B cell (primary cell): ENCODE results near the gene ZFP14. TPM values are rescaled to one million over a fixed set of nuclear protein-coding genes. Genes with fewer than 3 reads are reported as not detected.
A peak's percentile ranks its signal among the peaks of the same experiment; 100 is the strongest.

Experiments
- ATAC-seq: fragments of 200-7000 bp; cut with Tn5 transposase; one replicate; pipeline ENCODE4 v1.10.0; 2021; ENCODE audit warnings: low read depth, mild to moderate bottlenecking, moderate number of reproducible peaks, moderate library complexity
- CTCF ChIA-PET: fragments of 350-600 bp; sonication (Branson Sonifier 250); formaldehyde crosslinking; loops from one replicate; lab custom pipeline; 2021; ENCODE audit warnings: antibody characterized with exemption, inconsistent platforms; lab: Charles Lee
- POLR2A ChIA-PET: fragments of 350-600 bp; sonication (Branson Sonifier 250); formaldehyde crosslinking; loops from one replicate; lab custom pipeline; 2021; ENCODE audit warnings: antibody characterized with exemption; lab: Charles Lee
- DNase-seq: peaks from one replicate; pipeline ENCODE4 v3.0.0; 2013
- H2AFZ ChIP-seq: 2 replicates; pipeline ENCODE4 v1.6.1; 2012; ENCODE audit warnings: mild to moderate bottlenecking, low read depth, low read length; ENCODE audit not compliant: insufficient read depth, poor library complexity, severe bottlenecking
- H3K27ac ChIP-seq, 2 donors: 1 replicate in 1 of 2; 2 replicates in 1 of 2; pipeline ENCODE4 v1.5.1; 2012 to 2013; ENCODE audit warnings: low read length in 2 of 2, mild to moderate bottlenecking in 2 of 2, moderate library complexity in 1 of 2
- H3K27me3 ChIP-seq, 4 experiments: fragments of 200-600 bp in 1 of 4; sonication (generic) in 1 of 4; replicated peaks in 1 of 4; 1 replicate in 2 of 4; 2 replicates in 2 of 4; pipeline versions ENCODE4 v1.6.1 to v1.7.0; 2013 to 2016; ENCODE audit warnings: low read length in 3 of 4, mild to moderate bottlenecking in 2 of 4, mixed read lengths in 1 of 4, moderate library complexity in 1 of 4; ENCODE audit not compliant: insufficient read depth in 4 of 4, control insufficient read depth in 3 of 4; ENCODE audit errors: control extremely low read depth in 1 of 4
- H3K36me3 ChIP-seq, 2 experiments: replicated peaks in 1 of 2; 1 replicate in 1 of 2; 2 replicates in 1 of 2; pipeline versions ENCODE4 v1.6.1 to v1.7.1; 2013; ENCODE audit warnings: low read length in 1 of 2; ENCODE audit not compliant: insufficient read depth in 2 of 2, control insufficient read depth in 1 of 2; ENCODE audit errors: control extremely low read depth in 1 of 2, extremely low read depth in 1 of 2
- H3K4me1 ChIP-seq, 2 donors: fragments of 200-600 bp in 1 of 2; sonication (generic) in 1 of 2; 1 replicate in 1 of 2; 2 replicates in 1 of 2; pipeline versions ENCODE4 v1.5.1 to v1.6.1; 2013 to 2017; ENCODE audit warnings: low read length in 2 of 2; ENCODE audit not compliant: control insufficient read depth in 2 of 2, insufficient read depth in 2 of 2
- H3K4me2 ChIP-seq: replicated peaks from 2 replicates; pipeline ENCODE3; 2012; ENCODE audit warnings: mild to moderate bottlenecking, low read depth, low read length; ENCODE audit not compliant: poor library complexity, severe bottlenecking
- H3K4me3 ChIP-seq, 5 experiments: fragments of 200-600 bp in 1 of 5; sonication (generic) in 1 of 5; 1 replicate in 3 of 5; 2 replicates in 2 of 5; pipeline versions ENCODE4 v1.5.1 to v1.7.0; 2011 to 2016; ENCODE audit warnings: low read length in 4 of 5, mild to moderate bottlenecking in 4 of 5, low read depth in 2 of 5, control low read depth in 1 of 5, moderate library complexity in 1 of 5; ENCODE audit not compliant: insufficient read depth in 1 of 5; ENCODE audit errors: control extremely low read depth in 1 of 5, extremely low read depth in 1 of 5
- H3K79me2 ChIP-seq: fragments of 200-600 bp; sonication (generic); one replicate; pipeline ENCODE4 v1.6.0; 2016; ENCODE audit warnings: low read length; ENCODE audit not compliant: control insufficient read depth, insufficient read depth
- H3K9ac ChIP-seq: fragments of 200-600 bp; sonication (generic); 2 replicates; pipeline ENCODE4 v1.6.1; 2017; ENCODE audit warnings: mild to moderate bottlenecking, low read length, moderate library complexity
- H3K9me3 ChIP-seq, 3 donors: one replicate each; pipeline versions ENCODE4 v1.6.1 to v1.7.1; 2013; ENCODE audit warnings: low read length in 2 of 3; ENCODE audit not compliant: control insufficient read depth in 2 of 3, insufficient read depth in 1 of 3; ENCODE audit errors: control extremely low read depth in 1 of 3
- H4K20me1 ChIP-seq: 2 replicates; pipeline ENCODE4 v1.6.0; 2012; ENCODE audit warnings: mild to moderate bottlenecking, low read length; ENCODE audit not compliant: insufficient read depth, control insufficient read depth, poor library complexity, severe bottlenecking
- H3K27ac Mint-ChIP-seq: one replicate; pipeline ENCODE4 v1.8.0; 2021; ENCODE audit warnings: mixed read lengths
- H3K27me3 Mint-ChIP-seq: one replicate; pipeline ENCODE4 v1.8.0; 2021; ENCODE audit warnings: mixed read lengths
- H3K4me1 Mint-ChIP-seq: one replicate; pipeline ENCODE4 v1.8.0; 2021; ENCODE audit warnings: mixed read lengths
- H3K4me3 Mint-ChIP-seq: one replicate; pipeline ENCODE4 v1.8.0; 2021; ENCODE audit warnings: mixed read lengths
- H3K9me3 Mint-ChIP-seq: one replicate; pipeline ENCODE4 v1.8.0; 2022; ENCODE audit warnings: mixed read lengths; ENCODE audit not compliant: insufficient read depth
- CTCF ChIP-seq: fragments of 200-600 bp; IDR thresholded peaks from one replicate; pipeline ENCODE4 v1.8.0; 2022; ENCODE audit warnings: antibody characterized with exemption, mild to moderate bottlenecking
- EZH2 ChIP-seq: IDR thresholded peaks from 2 replicates; pipeline ENCODE4 v1.6.1; 2012; ENCODE audit warnings: borderline replicate concordance, low read depth, mild to moderate bottlenecking, moderate library complexity, low read length; ENCODE audit not compliant: insufficient read depth, poor library complexity, severe bottlenecking
- WGBS: methylation state at CpG from one replicate; pipeline ENCODE4 v1.1.5; 2013; ENCODE audit warnings: missing lambda C conversion rate; ENCODE audit not compliant: insufficient coverage; 5-methylcytosine and 5-hydroxymethylcytosine counted together
- intact Hi-C: fragments of 100-400 bp; cut with micrococcal nuclease; formaldehyde crosslinking; loops from one replicate; pipeline ENCODE4 v1.10.0; 2022
- polyA plus RNA-seq: library from polyadenylated mRNA; depleted of rRNA; stranded (reverse); fragments of >200 nt; gene quantifications from 2 replicates; pipeline ENCODE4 v1.2.3, GENCODE V29; 2012
- total RNA-seq, 2 donors: library from RNA; stranded (reverse); fragments of 120-200 nt in 1 of 2; gene quantifications; 1 replicate in 1 of 2; 2 replicates in 1 of 2; pipeline versions ENCODE4 v1.2.3 to v1.2.4, GENCODE V29; 2013 to 2022

The ZFP14 gene
- total and polyA plus RNA-seq, 2 donors (not counting 1 experiment from before 2014, with no cell fraction given), result 5.2 to 22.7 TPM

DNA sequence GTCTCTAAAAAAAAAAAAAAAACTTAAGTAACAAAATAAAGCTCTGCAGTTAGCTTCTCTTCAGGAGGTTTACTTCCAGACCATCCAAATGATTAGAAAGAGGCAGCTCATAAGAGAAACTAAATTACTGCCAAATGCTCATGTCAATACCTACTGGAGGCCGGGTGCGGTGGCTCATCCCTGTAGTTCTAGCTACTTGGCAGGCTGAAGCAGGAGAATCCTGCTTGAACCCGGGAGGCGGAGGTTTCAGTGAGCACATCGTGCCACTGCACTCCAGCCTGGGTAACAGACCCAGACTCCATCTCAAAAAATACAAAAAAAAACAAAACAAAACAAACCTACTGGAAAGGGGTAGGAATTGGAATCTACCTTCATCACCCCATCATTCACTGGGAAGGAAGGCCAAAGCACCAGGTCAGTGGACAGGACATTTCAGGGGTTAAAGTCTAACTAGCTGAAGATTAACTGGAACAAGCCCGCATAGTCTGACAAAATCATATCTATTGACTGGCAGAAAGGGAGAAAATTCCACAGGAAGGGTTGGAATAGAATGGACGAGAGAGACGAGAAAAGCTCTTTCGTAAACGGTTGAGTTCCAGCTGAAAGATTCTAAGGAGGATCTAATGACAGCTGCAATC lies 1.3 kb downstream of the ZFP14 start:
- intact Hi-C loops, result loop anchor here (1.0 to 5.0 kb wide), 9 partner anchors 45 to 1090 kb away; partner anchors contain the start of genes ZNF345, ZNF383, ZNF461 and ZNF569
- CTCF ChIA-PET, result interaction anchor here (0.7 to 3.1 kb wide), 6 partner anchors 26 to 395 kb away, joined by 3 to 13 read pairs (median 4); partner anchors contain the start of genes ZNF566 and ZNF850
- POLR2A ChIA-PET, result interaction anchor here (0.6 kb wide), 1 partner anchor 237 kb away, joined by 4 read pairs; no protein-coding TSS in a partner anchor
- Mint-ChIP-seq H3K27me3 (no peaks in the 10 kb centered on the region), H3K9me3 (peaks cover 1% of the 10 kb centered on the region), H3K4me1 (peaks cover 20% of the 10 kb centered on the region), H3K4me3 (peak overlapping the region; percentile 82), H3K27ac (peak overlapping the region; percentile 97)
- Histone ChIP-seq H3K27ac (no peak overlapping the region), H2AFZ (peak overlapping the region; percentile 97), H3K4me2 (peak overlapping the region; percentile 94), H3K4me1 (peaks cover 13 to 19% of the 10 kb centered on the region in 2 donors), H4K20me1 (no peaks in the 10 kb centered on the region), H3K79me2 (peaks cover 42% of the 10 kb centered on the region), H3K36me3 (no peaks in the 10 kb centered on the region), H3K9me3 (peaks cover 0 to 11% (median 0%) of the 10 kb centered on the region in 3 donors), H3K9ac (peak overlapping the region; percentile 96), H3K27me3 (no peaks in the 10 kb centered on the region), H3K4me3 (peak overlapping the region in 1 of 5 experiments; percentile 95)
- DNase-seq (no peak), ATAC-seq (no peak)
- TF ChIP-seq CTCF (no peak), EZH2 (no peak)
- 94% methylated on average over 8 of the region's 10 CpGs for WGBS

- no peak overlapping the region for H3K4me3 ChIP-seq
- Mint-ChIP-seq H3K9me3 (peaks cover 8% of the 10 kb centered on the region), H3K27me3 (no peaks in the 10 kb centered on the region), H3K27ac (no peak overlapping the region), H3K4me1 (peaks cover 29% of the 10 kb centered on the region), H3K4me3 (no peak overlapping the region)
- DNase-seq (no peak), ATAC-seq (no peak)
- no peak overlapping the region for H3K27ac ChIP-seq
- peaks cover 0 to 8% of the 10 kb centered on the region in 2 experiments for H3K36me3 ChIP-seq
- TF ChIP-seq CTCF (no peak), EZH2 (no peak)
- WGBS, result 100% methylated on average over 4 of the region's 5 CpGs
- H2AFZ ChIP-seq, result no peak overlapping the region
- ChIA-PET CTCF (interaction anchor here (0.6 to 0.9 kb wide), 2 partner anchors 9 to 119 kb away, joined by 4 read pairs; no protein-coding TSS in a partner anchor), POLR2A (interaction anchor here (0.7 kb wide), 1 partner anchor 47 kb away, joined by 3 read pairs; no protein-coding TSS in a partner anchor)
- peaks cover 0 to 13% (median 2%) of the 10 kb centered on the region in 3 donors for H3K9me3 ChIP-seq
- no peak overlapping the region for H3K4me2 ChIP-seq
- peaks cover 10 to 12% of the 10 kb centered on the region in 2 donors for H3K4me1 ChIP-seq
- H3K79me2 ChIP-seq, result peaks cover 77% of the 10 kb centered on the region
- H3K9ac ChIP-seq, result no peak overlapping the region
- intact Hi-C loops, result no loop called here
- no peaks in the 10 kb centered on the region for H3K27me3 ChIP-seq
- peaks cover 8% of the 10 kb centered on the region for H4K20me1 ChIP-seq
Measured at GRCh38 chr19:36373638-36374156, 5.3 kb downstream of the ZFP14 start.
